BE2C (cell line): ENCODE data around the gene SEL1L2.

Experiments used
- DNase-seq: peaks from one replicate; pipeline ENCODE4 v3.0.0-alpha.2; 2020
- H3K27me3 ChIP-seq: fragments of 250-450 bp; sonication (Bioruptor Pico); 2 replicates; pipeline ENCODE4 v1.5.1; 2020; ENCODE audit warnings: mild to moderate bottlenecking
- H3K36me3 ChIP-seq: fragments of 250-450 bp; sonication (Bioruptor Pico); 2 replicates; pipeline ENCODE4 v1.5.1; 2020; ENCODE audit warnings: mild to moderate bottlenecking
- H3K4me1 ChIP-seq: fragments of 250-450 bp; sonication (Bioruptor Pico); 2 replicates; pipeline ENCODE4 v1.5.1; 2020
- H3K4me3 ChIP-seq: 2 replicates; pipeline ENCODE4 v1.5.1; 2011; ENCODE audit warnings: low read depth, low read length
- H3K9me3 ChIP-seq: fragments of 250-450 bp; sonication (Bioruptor Pico); 2 replicates; pipeline ENCODE4 v1.5.1; 2020
- TF ChIP-seq, protein P1 (sequence below): IDR thresholded peaks from 2 replicates; pipeline ENCODE4 v1.5.1; 2012; ENCODE audit warnings: mild to moderate bottlenecking, low read depth, low read length

Gene SEL1L2

DNA sequence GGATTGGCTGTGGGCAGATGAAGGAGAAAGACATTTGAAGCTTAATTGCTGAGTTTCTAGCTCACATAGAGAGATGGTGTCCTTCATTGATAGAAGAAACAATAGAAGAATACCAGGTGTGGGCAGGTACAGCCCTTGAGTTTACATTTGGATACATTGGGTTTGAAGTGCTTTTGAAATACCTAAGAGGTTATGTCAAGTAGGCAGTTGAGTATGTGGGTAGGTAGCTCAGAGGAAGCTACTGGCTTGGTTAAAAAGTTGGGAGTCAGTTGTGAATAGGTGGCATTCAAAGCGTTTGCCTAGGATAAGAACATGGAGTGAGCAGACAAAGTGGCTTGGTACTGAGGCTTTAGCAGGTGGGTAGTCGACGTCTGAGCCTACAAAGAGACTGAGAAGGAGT is 180.6 kb downstream of the SEL1L2 start:
- peaks cover 84% of the 10 kb centered on the region for H3K36me3 ChIP-seq
- no peaks in the 10 kb centered on the region for H3K4me1 ChIP-seq
- H3K27me3 ChIP-seq, result no peaks in the 10 kb centered on the region

DNA sequence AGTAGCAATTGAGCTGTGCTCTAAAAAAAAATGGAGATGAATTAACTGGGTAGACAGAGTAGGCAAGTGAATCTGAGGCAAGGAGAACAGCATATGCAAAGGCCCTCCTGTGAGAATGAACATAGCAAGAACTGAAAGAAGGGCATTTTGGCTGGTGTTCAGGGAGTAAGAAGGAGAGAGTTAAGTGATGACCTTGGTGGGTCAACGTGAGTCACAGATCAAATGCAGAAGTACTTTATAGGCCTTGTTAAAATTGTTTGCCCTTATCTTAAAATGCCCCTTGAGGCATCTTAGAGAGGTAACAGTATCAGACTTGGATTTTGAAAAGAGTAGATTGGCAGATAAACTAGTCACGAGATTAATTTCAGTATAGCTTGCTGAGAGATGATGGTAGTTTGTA is 181.0 kb downstream of the SEL1L2 start:
- no peak overlapping the region for H3K4me3 ChIP-seq
- H3K27me3 ChIP-seq, result no peaks in the 10 kb centered on the region
- TF ChIP-seq, protein P1, sequence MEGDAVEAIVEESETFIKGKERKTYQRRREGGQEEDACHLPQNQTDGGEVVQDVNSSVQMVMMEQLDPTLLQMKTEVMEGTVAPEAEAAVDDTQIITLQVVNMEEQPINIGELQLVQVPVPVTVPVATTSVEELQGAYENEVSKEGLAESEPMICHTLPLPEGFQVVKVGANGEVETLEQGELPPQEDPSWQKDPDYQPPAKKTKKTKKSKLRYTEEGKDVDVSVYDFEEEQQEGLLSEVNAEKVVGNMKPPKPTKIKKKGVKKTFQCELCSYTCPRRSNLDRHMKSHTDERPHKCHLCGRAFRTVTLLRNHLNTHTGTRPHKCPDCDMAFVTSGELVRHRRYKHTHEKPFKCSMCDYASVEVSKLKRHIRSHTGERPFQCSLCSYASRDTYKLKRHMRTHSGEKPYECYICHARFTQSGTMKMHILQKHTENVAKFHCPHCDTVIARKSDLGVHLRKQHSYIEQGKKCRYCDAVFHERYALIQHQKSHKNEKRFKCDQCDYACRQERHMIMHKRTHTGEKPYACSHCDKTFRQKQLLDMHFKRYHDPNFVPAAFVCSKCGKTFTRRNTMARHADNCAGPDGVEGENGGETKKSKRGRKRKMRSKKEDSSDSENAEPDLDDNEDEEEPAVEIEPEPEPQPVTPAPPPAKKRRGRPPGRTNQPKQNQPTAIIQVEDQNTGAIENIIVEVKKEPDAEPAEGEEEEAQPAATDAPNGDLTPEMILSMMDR, result no peak
- DNase-seq, result no peak
- no peaks in the 10 kb centered on the region for H3K4me1 ChIP-seq
- no peaks in the 10 kb centered on the region; the same call in 1 of the 2 replicates for H3K9me3 ChIP-seq
- peaks cover 84% of the 10 kb centered on the region for H3K36me3 ChIP-seq

More for the DNA sequence above, 180.6 kb downstream of the SEL1L2 start:
- TF ChIP-seq, protein P1, result no peak
- no peak for DNase-seq
- Histone ChIP-seq H3K4me3 (no peak overlapping the region), H3K9me3 (no peaks in the 10 kb centered on the region; the same call in 1 of the 2 replicates)

DNA sequence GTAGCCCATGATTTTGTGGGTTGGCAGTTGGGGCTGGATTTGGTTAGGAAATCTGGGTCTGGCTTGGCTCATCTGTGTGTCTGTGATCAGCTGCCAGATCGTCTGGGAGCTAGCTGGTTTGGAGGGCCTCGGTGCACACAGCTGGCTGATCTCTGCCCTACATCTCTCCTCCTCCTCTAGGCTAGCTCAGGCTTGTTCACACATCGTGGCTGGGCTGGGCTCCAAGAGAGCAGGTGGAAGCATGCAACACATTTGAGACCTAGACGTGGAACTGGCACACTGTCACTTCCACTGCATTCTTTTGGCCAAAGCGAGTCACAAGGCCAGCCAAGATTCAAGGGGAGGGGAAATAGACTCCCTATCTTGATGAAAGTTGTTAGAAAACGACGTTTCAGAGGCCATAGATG is 189.7 kb downstream of the SEL1L2 start:
- no peak overlapping the region for H3K4me3 ChIP-seq
- H3K36me3 ChIP-seq, result peaks cover 74% of the 10 kb centered on the region
- TF ChIP-seq, protein P1, result no peak
- peaks cover 7% of the 10 kb centered on the region for H3K4me1 ChIP-seq
- peak; percentile 73 for DNase-seq
- H3K9me3 ChIP-seq, result no peaks in the 10 kb centered on the region
- no peaks in the 10 kb centered on the region for H3K27me3 ChIP-seq

DNA sequence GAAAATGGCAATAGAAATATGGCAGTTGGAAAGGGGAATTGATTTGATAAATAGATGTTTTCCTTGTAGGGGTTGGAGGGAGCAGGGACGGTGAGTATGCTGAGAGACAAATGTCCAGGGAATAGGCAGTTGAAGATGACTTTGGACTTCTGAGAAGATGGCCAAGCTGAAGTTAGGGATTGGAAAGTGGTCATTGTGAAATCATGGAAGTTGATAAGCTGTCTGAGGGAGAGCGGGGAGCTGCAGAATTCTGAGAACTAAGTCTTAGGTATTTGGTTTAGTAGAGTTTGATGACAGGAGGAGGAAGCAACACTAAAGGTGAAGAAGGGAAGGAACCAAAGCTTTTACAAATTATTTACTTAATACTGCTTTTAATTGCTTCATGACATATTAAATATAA is 190.4 kb downstream of the SEL1L2 start:
- H3K27me3 ChIP-seq, result no peaks in the 10 kb centered on the region
- TF ChIP-seq, protein P1, result no peak
- peaks cover 78% of the 10 kb centered on the region for H3K36me3 ChIP-seq
- H3K4me1 ChIP-seq, result peaks cover 7% of the 10 kb centered on the region
- no peak overlapping the region for H3K4me3 ChIP-seq
- no peak for DNase-seq
- no peaks in the 10 kb centered on the region for H3K9me3 ChIP-seq
